NCI-H1105 (cell line): Measurements from ENCODE around the gene MICU2.

Experiments used
- DNase-seq: peaks from one replicate; lab custom pipeline; 2025; lab: John Stamatoyannopoulos, UW

MICU2 gene, protein sequence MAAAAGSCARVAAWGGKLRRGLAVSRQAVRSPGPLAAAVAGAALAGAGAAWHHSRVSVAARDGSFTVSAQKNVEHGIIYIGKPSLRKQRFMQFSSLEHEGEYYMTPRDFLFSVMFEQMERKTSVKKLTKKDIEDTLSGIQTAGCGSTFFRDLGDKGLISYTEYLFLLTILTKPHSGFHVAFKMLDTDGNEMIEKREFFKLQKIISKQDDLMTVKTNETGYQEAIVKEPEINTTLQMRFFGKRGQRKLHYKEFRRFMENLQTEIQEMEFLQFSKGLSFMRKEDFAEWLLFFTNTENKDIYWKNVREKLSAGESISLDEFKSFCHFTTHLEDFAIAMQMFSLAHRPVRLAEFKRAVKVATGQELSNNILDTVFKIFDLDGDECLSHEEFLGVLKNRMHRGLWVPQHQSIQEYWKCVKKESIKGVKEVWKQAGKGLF

GRCh38 chr13:21603531-21604448, at the start of gene MICU2:
Gene MICU2 (minus strand): TSS chr13:21604170. CDS start chr13:21604148, 22 bp downstream.
- peak; percentile 74 for DNase-seq

DNA sequence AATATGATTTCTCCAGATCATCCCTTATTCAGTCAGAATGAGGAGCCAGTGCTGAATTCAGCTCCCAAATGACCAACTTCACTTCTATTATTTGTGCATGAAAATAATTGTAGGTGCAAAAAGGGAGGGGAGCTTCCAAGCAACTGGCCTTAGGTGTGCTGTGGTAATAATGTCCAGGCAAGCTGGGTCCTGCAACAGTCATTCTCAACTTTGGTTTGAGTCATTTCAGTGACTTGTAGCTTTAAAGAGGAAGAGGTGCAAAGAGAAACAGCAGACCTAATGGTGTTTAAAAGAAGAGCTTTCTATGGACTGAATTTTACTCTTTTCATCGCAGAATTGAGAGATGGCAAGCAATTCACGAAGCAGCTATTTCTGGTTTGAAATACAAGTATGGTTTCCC, 37.7 kb upstream of the MICU2 start:
- DNase-seq = no peak

DNA sequence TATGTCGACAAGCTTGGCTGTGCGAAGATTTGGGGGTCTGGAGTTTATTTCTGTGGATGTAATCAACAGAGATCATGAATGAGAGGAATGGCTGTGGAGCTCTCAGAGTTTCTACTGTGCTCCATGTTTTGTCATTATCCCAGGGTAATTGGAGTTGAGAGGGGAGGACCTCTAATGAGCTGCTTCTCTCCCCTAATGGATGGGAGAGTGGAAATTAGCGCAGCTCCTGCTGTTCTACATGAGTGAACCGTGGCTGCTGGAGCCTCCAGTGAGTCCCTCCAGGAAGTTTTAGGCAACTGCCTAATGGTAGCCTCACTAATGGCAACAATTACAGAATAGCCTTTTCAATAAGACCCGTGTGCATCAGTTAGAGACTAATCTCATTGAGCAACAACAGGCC, 35.6 kb upstream of the MICU2 start:
- DNase-seq = peak; percentile 68

DNA sequence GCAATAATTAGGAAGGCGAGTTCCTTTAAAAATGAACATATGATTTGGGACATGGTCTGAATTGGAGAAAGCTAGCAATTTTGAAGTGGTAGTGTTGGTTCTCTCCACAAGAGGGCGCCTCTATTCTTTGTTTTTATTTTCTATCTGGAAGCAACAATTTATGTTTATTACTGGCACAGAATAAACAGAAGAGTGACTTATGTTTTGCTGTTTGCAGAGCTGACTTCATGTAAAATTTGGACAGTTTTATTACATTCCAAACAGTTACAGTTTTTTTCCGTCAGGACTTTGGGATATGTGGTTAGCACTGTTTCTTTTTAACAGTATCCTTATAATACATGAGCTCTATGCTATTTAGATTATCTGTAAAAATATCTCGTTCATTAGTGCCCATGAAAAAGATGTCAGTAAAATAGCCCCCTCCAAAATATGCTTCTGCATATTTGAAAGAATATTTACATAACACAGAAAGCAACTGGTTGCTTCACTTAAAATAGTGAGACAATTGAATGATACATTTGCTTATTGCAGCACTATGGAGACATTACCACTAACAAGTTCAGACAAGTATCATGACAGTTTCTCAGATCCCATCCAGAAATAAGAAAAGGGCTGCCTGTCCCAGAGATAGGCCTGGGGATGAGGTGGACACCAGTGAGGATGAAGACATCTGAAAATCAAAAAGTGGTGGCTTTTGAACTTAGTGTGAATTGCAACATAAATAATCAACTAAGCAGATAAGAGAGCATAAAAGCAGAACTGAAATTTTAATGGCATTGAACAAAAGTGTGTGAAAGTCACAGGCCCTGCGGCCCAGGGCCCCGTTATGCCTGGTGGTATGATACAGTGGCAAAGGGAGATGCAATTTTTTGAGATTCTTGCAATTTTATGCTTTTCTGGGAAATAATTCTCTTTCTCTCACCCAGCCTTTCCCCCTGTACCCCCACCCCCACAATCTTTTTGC, 34.6 kb upstream of the MICU2 start:
- no peak for DNase-seq

DNA sequence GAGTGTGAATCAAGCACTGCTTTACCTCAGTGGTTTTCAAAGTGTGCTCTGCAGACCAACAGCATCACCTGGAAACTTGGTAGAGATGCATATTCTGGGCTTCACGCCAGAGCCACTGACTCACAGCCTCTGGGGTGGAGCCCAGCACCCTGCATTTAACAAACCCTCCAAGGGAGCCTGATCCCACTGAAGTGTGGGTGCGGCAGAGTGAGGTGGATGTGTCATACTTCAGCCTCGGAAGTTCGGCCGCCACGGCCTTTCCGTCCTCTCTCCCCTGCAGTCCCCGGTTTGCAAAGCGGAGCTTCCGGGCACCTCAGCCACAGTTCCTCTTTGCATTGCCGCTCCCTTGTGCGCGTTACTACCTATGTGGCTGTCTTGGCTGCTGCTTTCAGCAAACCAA, 33.3 kb upstream of the MICU2 start:
- DNase-seq = peak; percentile 76

- DNase-seq = no peak
Observed at GRCh38 chr13:21636656-21637055, 32.7 kb upstream of the MICU2 start.

DNA sequence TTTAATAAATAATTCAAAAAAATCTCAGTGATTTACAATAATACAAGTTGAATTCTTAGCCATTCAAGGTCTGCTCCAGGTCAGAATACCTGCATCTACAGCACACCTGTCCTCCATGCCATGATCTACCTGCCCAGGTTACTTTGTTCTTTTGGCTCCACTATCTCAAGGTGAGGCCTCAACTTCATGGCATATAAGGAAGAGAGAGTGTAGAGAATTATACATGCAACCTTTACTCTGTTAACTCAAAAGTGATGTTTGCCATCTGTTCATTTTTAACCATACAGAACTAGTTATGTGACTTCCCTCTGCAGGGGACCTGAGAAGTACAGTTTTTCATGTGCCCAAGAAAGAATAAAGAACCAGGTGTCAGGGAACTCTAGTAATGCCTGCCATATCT, 28.2 kb upstream of the MICU2 start:
- no peak for DNase-seq

DNA sequence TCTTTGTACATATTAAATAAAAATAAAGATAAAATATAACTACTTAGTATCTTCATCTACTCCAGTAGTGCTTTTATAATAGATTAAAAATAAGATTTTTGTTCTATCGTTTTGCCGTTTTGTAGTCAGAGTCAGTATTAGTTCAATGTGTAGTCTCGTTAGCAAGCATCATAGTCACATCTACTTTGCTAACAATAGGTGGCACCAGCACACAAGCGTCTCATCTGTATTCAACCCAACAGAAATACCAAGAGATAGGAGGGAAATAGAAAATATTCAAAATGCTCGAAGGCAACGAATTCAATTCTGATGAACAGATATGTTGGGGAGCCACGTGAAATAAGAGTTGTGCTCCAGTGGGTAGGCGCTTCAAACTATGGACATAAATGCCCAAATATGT, 21.4 kb upstream of the MICU2 start:
- no peak for DNase-seq

GRCh38 chr13:21620861-21621260, 16.9 kb upstream of the MICU2 start:
- no peak for DNase-seq

GRCh38 chr13:21619633-21620220, 15.8 kb upstream of the MICU2 start:
- DNase-seq = no peak

- no peak for DNase-seq
Observed at GRCh38 chr13:21616880-21617279, 12.9 kb upstream of the MICU2 start.

DNA sequence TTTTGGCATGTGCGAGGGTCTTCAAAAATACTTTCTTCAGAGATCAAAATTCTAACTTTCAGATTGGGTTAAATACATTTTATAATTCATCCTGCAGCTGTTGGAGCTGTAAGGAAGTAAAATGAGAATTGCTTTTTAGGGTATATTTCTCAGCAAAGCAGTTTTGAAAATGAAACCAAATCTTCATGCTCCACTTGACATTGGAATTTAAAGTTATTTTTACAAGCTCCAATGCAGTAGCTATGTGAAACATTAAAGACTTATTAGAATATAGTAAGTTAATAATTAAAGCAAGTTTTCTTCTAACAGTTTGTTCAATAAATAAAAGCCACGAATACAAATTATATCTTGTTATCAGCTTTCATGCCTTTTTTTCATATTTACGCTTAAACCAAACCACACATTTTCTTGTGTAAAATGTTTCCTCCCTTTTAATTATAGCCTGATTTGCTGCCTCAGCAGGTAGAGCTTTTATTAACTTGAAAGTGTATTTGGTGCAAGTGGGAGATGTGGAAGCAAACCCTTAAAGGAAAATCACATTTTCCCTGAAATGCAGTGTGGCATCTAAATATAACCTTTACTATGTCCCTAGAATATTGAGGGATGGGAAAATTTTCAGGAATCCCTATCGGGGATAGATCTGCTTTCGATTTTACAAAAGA, 12.4 kb upstream of the MICU2 start:
- DNase-seq = no peak

GRCh38 chr13:21615427-21615826, 11.5 kb upstream of the MICU2 start:
- no peak for DNase-seq

GRCh38 chr13:21613791-21614190, 9.8 kb upstream of the MICU2 start:
- no peak for DNase-seq

DNA sequence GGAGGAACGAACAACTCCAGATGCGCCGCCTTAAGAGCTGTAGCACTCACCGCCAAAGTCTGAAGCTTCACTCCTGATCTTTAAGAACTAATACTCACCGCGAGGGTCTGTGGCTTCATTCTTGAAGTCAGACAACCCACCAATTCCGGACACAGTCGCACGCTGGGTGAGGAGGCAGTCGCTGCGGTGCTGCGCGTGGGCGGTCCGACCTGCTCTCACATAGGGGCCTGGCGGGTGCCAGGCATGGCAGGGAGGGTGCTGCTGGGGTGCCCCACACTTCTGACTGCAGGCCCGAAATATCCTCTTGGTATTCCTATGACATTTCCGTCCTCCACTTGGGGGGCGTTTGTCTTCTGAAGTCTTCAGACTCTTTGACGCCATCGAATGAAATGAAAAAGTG, 7.4 kb upstream of the MICU2 start:
- DNase-seq = no peak

- DNase-seq = no peak
Observed at GRCh38 chr13:21610687-21611086, 6.7 kb upstream of the MICU2 start.

DNA sequence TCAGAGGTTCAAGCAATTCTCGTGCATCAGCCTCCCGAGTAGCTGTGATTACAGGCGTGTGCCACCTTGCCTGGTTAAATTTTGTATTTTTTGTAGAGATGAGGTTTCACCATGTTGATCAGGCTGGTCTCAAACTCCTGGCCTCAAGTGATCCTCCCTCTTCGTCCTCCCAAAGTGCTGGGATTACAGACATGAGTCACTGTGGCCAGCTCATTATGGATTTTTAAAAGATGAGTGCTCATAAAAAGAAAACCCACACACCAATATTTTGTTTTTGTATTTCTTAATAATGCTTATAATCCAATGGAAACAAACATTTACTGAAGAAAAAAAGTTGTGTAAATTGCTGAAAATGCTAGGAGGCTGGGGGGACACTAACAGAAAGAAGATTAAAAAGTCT, 5.0 kb upstream of the MICU2 start:
- DNase-seq = no peak

DNA sequence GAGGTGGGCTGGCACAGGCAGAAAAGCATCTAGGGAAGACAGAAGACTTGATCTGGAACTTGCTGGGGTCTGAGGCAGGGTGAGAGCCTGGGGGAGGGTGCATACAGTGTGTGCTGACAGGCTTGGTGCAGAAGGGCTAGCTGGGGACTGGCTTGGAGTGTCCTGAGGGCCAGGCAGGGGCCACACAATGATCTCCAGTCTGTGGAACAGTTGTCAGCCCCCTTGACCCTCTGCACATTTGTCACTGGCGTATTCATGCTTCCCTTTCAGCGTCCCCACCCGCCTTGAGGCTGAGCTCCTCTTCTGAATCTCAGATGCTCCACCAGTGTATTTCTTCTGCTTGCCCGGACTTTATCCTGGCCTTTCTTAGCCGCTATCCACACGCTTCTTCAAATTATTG, 2.8 kb upstream of the MICU2 start:
- no peak for DNase-seq

DNA sequence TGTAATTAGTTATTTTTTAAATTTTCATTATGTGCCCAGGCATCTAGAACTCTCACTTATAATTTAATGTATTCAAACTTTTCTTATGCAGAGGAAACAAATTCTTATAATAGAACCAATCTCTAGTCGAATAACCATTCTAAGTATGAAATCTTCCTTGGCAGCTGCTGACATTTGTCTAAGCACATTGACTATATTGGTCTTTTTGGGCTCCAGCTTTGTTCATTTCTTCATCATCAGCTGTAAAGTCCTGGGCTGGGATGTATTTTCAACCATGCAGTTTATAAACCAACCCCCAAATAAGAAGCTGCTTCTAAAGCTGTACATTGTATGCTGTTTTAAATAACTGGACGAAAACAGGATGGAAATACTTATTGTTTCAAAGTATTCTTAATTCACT, 2.3 kb upstream of the MICU2 start:
- DNase-seq = no peak

GRCh38 chr13:21596722-21597121, 7.2 kb downstream of the MICU2 start:
- no peak for DNase-seq

GRCh38 chr13:21595546-21595822, 8.5 kb downstream of the MICU2 start:
- DNase-seq = no peak
